ENCODE data around the gene MTX3.

MTX3 gene

GRCh38 chr5:79983618-79984017 is 7.4 kb downstream of the MTX3 start:
- in situ Hi-C loops (cut with HindIII; ENCODE audit: low sequenced_read_pairs), result no loop called here

GRCh38 chr5:79982136-79982535 is 8.9 kb downstream of the MTX3 start:
- in situ Hi-C loops (cut with HindIII; ENCODE audit: low sequenced_read_pairs), result no loop called here

- in situ Hi-C loops (cut with HindIII; ENCODE audit: low sequenced_read_pairs), result no loop called here
Measured at GRCh38 chr5:79976759-79977515, 14.1 kb downstream of the MTX3 start.

- in situ Hi-C loops (cut with HindIII; ENCODE audit: low sequenced_read_pairs), result no loop called here
Measured at GRCh38 chr5:79975422-79975821, 15.6 kb downstream of the MTX3 start.

- in situ Hi-C loops (cut with HindIII; ENCODE audit: low sequenced_read_pairs), result no loop called here
Measured at GRCh38 chr5:79974886-79975285, 16.2 kb downstream of the MTX3 start.

- in situ Hi-C loops (cut with HindIII; ENCODE audit: low sequenced_read_pairs), result no loop called here
Measured at GRCh38 chr5:79973996-79974395, 17.1 kb downstream of the MTX3 start.

GRCh38 chr5:79973511-79973910 is 17.6 kb downstream of the MTX3 start:
- in situ Hi-C loops (cut with HindIII; ENCODE audit: low sequenced_read_pairs), result no loop called here

GRCh38 chr5:79971156-79971555 is 19.9 kb downstream of the MTX3 start:
- in situ Hi-C loops (cut with HindIII; ENCODE audit: low sequenced_read_pairs), result no loop called here

- in situ Hi-C loops (cut with HindIII; ENCODE audit: low sequenced_read_pairs), result no loop called here
Measured at GRCh38 chr5:79966448-79966847, 24.6 kb downstream of the MTX3 start.

- in situ Hi-C loops (cut with HindIII; ENCODE audit: low sequenced_read_pairs), result no loop called here
Measured at GRCh38 chr5:79964136-79964535, 26.9 kb downstream of the MTX3 start.

GRCh38 chr5:79963261-79964061 is 27.6 kb downstream of the MTX3 start:
- in situ Hi-C loops (cut with HindIII; ENCODE audit: low sequenced_read_pairs), result no loop called here

- in situ Hi-C loops (cut with HindIII; ENCODE audit: low sequenced_read_pairs), result no loop called here
Measured at GRCh38 chr5:79962575-79963222, 28.4 kb downstream of the MTX3 start.

GRCh38 chr5:79961716-79962574 is 29.1 kb downstream of the MTX3 start:
- in situ Hi-C loops (cut with HindIII; ENCODE audit: low sequenced_read_pairs), result no loop called here

GRCh38 chr5:79959407-79959806 is 31.7 kb downstream of the MTX3 start:
- in situ Hi-C loops (cut with HindIII; ENCODE audit: low sequenced_read_pairs), result no loop called here

GRCh38 chr5:79955941-79956670 is 35.0 kb downstream of the MTX3 start:
- in situ Hi-C loops (cut with HindIII; ENCODE audit: low sequenced_read_pairs), result no loop called here

- in situ Hi-C loops (cut with HindIII; ENCODE audit: low sequenced_read_pairs), result no loop called here
Measured at GRCh38 chr5:79955356-79955895, 35.6 kb downstream of the MTX3 start.

GRCh38 chr5:79954620-79955019 is 36.4 kb downstream of the MTX3 start:
- in situ Hi-C loops (cut with HindIII; ENCODE audit: low sequenced_read_pairs), result no loop called here

GRCh38 chr5:79947567-79947966 is 43.5 kb downstream of the MTX3 start:
- in situ Hi-C loops (cut with HindIII; ENCODE audit: low sequenced_read_pairs), result no loop called here

- in situ Hi-C loops (cut with HindIII; ENCODE audit: low sequenced_read_pairs), result no loop called here
Measured at GRCh38 chr5:79938468-79938867, 52.6 kb downstream of the MTX3 start.

GRCh38 chr5:79936646-79937216 is 54.3 kb downstream of the MTX3 start:
- in situ Hi-C loops (cut with HindIII; ENCODE audit: low sequenced_read_pairs), result no loop called here

All from DLD1 (cell line).